Measurements from ENCODE around the gene JMJD6.

Gene JMJD6

DNA sequence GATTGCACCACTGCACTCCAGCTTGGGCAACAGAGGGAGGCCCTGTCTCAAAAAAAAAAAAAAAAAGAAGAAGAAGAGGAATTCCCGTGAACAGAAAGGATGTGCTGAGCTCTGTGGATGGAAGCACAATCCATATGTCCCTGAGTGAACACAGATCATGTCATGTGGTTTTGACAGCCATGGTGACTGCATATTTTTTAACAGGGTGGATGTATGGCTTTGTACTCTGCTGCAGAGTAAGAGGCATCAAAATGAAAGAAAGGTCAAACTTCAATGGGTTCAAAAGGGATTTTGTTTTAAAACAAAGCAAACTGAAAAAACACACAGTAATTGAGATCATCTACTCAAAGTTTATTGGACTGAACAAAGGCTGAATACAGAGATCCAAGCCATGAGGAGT is 47.2 kb downstream of the JMJD6 start:
- no peak for ATAC-seq
- no peak for TF ChIP-seq ISL1 (CRISPR knock-in tag; IDR thresholded peaks at IDR 0.05)
- TF ChIP-seq PPARA (CRISPR knock-in tag; IDR thresholded peaks at IDR 0.05; ENCODE audit: borderline replicate concordance), result no peak
- no peak for TF ChIP-seq ZNF8 (CRISPR knock-in tag; IDR thresholded peaks at IDR 0.05)
- TF ChIP-seq ZFP3 (CRISPR knock-in tag; IDR thresholded peaks at IDR 0.05), result no peak
- no peak for TF ChIP-seq SNAI2 (CRISPR knock-in tag; IDR thresholded peaks at IDR 0.05)
- TF ChIP-seq ZNF565 (CRISPR knock-in tag; conservative IDR thresholded peaks at IDR 0.05; ENCODE audit: low read depth), result no peak
- TF ChIP-seq ESRRG (CRISPR knock-in tag; IDR thresholded peaks at IDR 0.05), result no peak
- TF ChIP-seq BACH2 (CRISPR knock-in tag; IDR thresholded peaks at IDR 0.05; ENCODE audit: borderline replicate concordance), result no peak

DNA sequence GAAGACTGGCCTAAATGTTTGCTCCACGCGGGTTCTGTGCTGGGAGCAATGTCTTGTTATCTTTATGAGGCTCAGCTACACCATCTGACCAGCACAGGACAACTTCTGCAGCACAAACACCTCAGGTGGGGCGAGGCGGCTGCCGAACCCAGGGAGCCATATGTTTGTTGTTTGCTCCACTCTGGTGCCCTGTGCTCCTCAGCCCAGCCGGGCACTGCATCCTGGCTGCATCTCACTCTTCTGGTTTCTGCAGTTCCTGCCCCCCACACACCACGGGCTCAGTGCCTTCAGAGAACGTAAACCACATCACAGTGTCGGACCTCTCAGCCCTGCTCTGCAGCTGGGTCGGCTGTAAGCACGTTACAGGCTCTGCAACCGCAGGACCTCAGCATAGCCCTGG is 48.1 kb downstream of the JMJD6 start:
- ATAC-seq, result no peak
- TF ChIP-seq ESRRG (CRISPR knock-in tag; IDR thresholded peaks at IDR 0.05) (no peak), ZFP3 (CRISPR knock-in tag; IDR thresholded peaks at IDR 0.05) (no peak)

DNA sequence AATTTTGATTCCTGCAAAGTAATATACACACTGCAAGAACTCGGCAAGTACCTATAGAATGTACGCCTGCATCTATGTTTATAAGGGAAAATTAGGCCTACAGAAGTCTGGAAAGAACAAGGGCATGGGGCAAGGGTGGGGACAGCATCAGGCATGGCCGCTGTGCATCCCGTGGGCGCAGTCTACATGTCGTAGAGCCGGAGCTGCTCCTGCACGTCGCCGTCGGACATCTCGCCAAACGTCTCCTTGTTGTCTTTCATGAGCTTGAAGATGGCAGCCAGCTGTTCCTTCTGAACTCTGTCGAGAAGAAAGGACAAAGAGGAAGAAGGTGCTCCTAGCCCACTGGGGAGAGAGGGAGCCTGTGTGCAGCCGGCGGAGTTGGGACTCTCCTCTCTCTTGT is 49.0 kb downstream of the JMJD6 start:
- TF ChIP-seq ARNTL (CRISPR knock-in tag; IDR thresholded peaks at IDR 0.05; ENCODE audit: borderline replicate concordance, low read depth) (no peak), TOX (CRISPR knock-in tag; IDR thresholded peaks at IDR 0.05; ENCODE audit: borderline replicate concordance) (no peak), OSR1 (CRISPR knock-in tag; IDR thresholded peaks at IDR 0.05) (no peak), ISL1 (CRISPR knock-in tag; IDR thresholded peaks at IDR 0.05) (no peak), ZFP30 (CRISPR knock-in tag; IDR thresholded peaks at IDR 0.05) (no peak), ZNF70 (CRISPR knock-in tag; IDR thresholded peaks at IDR 0.05) (no peak), TCF4 (CRISPR knock-in tag; IDR thresholded peaks at IDR 0.05; ENCODE audit: borderline replicate concordance) (no peak), CSDC2 (CRISPR knock-in tag; IDR thresholded peaks at IDR 0.05) (no peak), ZFP3 (CRISPR knock-in tag; IDR thresholded peaks at IDR 0.05) (no peak), ESRRG (CRISPR knock-in tag; IDR thresholded peaks at IDR 0.05) (no peak), ZNF8 (CRISPR knock-in tag; IDR thresholded peaks at IDR 0.05) (no peak), RARB (CRISPR knock-in tag; IDR thresholded peaks at IDR 0.05) (no peak)
- TF ChIP-seq, protein P1, sequence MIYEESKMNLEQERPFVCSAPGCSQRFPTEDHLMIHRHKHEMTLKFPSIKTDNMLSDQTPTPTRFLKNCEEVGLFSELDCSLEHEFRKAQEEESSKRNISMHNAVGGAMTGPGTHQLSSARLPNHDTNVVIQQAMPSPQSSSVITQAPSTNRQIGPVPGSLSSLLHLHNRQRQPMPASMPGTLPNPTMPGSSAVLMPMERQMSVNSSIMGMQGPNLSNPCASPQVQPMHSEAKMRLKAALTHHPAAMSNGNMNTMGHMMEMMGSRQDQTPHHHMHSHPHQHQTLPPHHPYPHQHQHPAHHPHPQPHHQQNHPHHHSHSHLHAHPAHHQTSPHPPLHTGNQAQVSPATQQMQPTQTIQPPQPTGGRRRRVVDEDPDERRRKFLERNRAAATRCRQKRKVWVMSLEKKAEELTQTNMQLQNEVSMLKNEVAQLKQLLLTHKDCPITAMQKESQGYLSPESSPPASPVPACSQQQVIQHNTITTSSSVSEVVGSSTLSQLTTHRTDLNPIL (CRISPR knock-in tag; IDR thresholded peaks at IDR 0.05; ENCODE audit: low read depth), result no peak
- no peak for ATAC-seq

DNA sequence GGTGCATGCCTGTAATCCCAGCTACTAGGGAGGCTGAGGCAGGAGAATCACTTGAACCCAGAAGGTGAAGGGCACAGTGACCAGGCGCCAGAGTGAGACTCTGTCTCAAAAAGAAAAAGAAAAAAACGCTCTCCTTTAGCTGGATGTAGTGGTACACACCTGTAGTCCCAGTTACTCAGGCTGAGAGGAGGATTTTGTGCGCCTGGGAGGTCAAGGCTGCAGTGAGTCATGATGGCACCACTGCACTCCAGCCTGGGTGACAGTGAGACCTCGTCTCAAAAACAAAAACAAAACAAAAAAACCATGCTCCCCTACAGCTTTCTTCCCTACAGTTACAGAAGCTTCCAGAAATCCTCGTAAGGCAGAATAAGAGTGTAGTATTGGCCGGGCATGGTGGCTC is 49.8 kb downstream of the JMJD6 start:
- ATAC-seq, result no peak
- TF ChIP-seq GLIS3 (CRISPR knock-in tag; IDR thresholded peaks at IDR 0.05) (no peak), TCF4 (CRISPR knock-in tag; IDR thresholded peaks at IDR 0.05; ENCODE audit: borderline replicate concordance) (no peak), ISL1 (CRISPR knock-in tag; IDR thresholded peaks at IDR 0.05) (no peak), ARNTL (CRISPR knock-in tag; IDR thresholded peaks at IDR 0.05; ENCODE audit: borderline replicate concordance, low read depth) (no peak), TOX (CRISPR knock-in tag; IDR thresholded peaks at IDR 0.05; ENCODE audit: borderline replicate concordance) (no peak), CSDC2 (CRISPR knock-in tag; IDR thresholded peaks at IDR 0.05) (no peak), ZFP30 (CRISPR knock-in tag; IDR thresholded peaks at IDR 0.05) (no peak), BACH2 (CRISPR knock-in tag; IDR thresholded peaks at IDR 0.05; ENCODE audit: borderline replicate concordance) (no peak), ZNF8 (CRISPR knock-in tag; IDR thresholded peaks at IDR 0.05) (no peak), ZC3H10 (CRISPR knock-in tag; IDR thresholded peaks at IDR 0.05) (no peak), ESRRG (CRISPR knock-in tag; IDR thresholded peaks at IDR 0.05) (no peak), SNAI2 (CRISPR knock-in tag; IDR thresholded peaks at IDR 0.05) (no peak), PPARA (CRISPR knock-in tag; IDR thresholded peaks at IDR 0.05; ENCODE audit: borderline replicate concordance) (no peak), ZNF565 (CRISPR knock-in tag; conservative IDR thresholded peaks at IDR 0.05; ENCODE audit: low read depth) (no peak)
- TF ChIP-seq, protein P2, sequence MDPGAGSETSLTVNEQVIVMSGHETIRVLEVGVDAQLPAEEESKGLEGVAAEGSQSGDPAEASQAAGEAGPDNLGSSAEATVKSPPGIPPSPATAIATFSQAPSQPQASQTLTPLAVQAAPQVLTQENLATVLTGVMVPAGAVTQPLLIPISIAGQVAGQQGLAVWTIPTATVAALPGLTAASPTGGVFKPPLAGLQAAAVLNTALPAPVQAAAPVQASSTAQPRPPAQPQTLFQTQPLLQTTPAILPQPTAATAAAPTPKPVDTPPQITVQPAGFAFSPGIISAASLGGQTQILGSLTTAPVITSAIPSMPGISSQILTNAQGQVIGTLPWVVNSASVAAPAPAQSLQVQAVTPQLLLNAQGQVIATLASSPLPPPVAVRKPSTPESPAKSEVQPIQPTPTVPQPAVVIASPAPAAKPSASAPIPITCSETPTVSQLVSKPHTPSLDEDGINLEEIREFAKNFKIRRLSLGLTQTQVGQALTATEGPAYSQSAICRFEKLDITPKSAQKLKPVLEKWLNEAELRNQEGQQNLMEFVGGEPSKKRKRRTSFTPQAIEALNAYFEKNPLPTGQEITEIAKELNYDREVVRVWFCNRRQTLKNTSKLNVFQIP (CRISPR knock-in tag; IDR thresholded peaks at IDR 0.05; ENCODE audit: borderline replicate concordance, low read depth), result no peak
- TF ChIP-seq, protein P3, sequence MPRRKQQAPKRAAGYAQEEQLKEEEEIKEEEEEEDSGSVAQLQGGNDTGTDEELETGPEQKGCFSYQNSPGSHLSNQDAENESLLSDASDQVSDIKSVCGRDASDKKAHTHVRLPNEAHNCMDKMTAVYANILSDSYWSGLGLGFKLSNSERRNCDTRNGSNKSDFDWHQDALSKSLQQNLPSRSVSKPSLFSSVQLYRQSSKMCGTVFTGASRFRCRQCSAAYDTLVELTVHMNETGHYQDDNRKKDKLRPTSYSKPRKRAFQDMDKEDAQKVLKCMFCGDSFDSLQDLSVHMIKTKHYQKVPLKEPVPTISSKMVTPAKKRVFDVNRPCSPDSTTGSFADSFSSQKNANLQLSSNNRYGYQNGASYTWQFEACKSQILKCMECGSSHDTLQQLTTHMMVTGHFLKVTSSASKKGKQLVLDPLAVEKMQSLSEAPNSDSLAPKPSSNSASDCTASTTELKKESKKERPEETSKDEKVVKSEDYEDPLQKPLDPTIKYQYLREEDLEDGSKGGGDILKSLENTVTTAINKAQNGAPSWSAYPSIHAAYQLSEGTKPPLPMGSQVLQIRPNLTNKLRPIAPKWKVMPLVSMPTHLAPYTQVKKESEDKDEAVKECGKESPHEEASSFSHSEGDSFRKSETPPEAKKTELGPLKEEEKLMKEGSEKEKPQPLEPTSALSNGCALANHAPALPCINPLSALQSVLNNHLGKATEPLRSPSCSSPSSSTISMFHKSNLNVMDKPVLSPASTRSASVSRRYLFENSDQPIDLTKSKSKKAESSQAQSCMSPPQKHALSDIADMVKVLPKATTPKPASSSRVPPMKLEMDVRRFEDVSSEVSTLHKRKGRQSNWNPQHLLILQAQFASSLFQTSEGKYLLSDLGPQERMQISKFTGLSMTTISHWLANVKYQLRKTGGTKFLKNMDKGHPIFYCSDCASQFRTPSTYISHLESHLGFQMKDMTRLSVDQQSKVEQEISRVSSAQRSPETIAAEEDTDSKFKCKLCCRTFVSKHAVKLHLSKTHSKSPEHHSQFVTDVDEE (CRISPR knock-in tag; IDR thresholded peaks at IDR 0.05), result no peak
- TF ChIP-seq, protein P1 (CRISPR knock-in tag; IDR thresholded peaks at IDR 0.05; ENCODE audit: low read depth), result no peak

All from SK-N-SH treated with all-trans-retinoic acid at 6 μM for 48 hours (cell line).